Renal cortex interstitium (tissue), 11 donors: ENCODE results near the gene LRR1. TPM values are rescaled to one million over a fixed set of nuclear protein-coding genes. Genes with fewer than 3 reads are reported as not detected.
"Not testable (repeated sequence)": the region's sequence is repeated elsewhere in the genome, so short reads cannot be mapped to it uniquely, and the experiment has no call there.

ENCODE experiments used
- DNase-seq, 11 donors: peaks; one replicate each; pipeline ENCODE4 v3.0.0-alpha.2; 2013; ENCODE audit warnings: low read depth in 9 of 11, low spot score in 4 of 11; ENCODE audit errors: extremely low read depth in 1 of 11
- polyA plus RNA-seq, 3 donors: library from polyadenylated mRNA; unstranded; fragments of 120-200 nt; gene quantifications; one replicate each; pipeline ENCODE4 v1.2.1, GENCODE V29; 2013; ENCODE audit not compliant: insufficient read length in 3 of 3

The LRR1 gene
- polyA plus RNA-seq, 3 donors: 10.4 to 15.6 (median 13.8) TPM

DNA sequence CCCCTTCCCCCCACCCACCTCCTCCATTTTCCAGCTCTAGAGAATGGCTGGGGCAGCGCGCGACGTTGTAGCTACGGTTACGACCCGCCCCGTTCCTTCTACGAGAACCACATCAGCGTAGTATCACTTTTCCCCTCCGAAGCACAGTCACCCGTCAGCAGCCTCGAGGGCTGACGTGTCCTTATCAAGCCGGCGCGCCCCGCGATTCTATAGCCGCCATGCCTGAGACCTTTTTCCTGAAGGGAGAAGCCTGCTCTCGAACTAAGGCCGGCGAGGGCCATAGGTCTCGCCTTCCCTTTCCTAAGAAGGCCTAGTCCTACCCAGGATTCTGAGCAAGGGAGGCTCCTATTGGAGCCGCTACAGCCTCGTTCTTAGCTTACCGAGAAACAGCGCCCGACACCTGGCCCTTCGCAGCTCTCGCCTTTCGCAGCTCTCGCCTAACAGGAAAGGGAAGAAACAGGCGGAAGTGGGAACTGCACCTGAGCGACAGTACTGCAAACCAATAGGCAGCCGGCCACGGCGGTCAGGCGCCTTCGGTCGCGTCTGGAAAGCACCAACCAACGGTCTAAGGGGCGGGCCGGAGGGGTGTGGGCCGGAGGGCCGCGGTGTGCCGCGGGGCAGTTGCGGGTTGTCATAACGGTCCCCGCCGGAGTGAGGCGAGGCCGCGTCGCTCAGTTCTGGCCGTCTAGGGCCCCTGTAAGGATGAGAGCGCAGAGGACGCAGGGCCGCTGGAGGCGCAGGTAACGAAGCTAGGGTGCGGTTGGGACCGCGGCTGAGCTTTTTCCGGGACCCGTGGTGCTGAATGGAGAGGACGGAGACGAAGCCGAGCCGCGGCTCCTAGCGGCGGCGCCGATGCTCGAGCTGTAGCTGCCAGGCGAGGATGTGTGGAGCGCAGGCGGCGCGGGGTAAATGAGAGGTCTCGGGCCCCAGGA lies 21.7 kb downstream of the LRR1 start, which contains the start of the genes MGAT2 and RPL36AL:
TSS of gene MGAT2 (plus strand) at position 618 of the 932 bp plus-strand sequence. CDS start 470 bp downstream, outside the sequence.
TSS of gene RPL36AL (minus strand) at position 445 of the 932 bp plus-strand sequence. CDS start 1,522 bp downstream, outside the sequence.
- peak; percentile 95 to 98 (median 97) for DNase-seq

DNA sequence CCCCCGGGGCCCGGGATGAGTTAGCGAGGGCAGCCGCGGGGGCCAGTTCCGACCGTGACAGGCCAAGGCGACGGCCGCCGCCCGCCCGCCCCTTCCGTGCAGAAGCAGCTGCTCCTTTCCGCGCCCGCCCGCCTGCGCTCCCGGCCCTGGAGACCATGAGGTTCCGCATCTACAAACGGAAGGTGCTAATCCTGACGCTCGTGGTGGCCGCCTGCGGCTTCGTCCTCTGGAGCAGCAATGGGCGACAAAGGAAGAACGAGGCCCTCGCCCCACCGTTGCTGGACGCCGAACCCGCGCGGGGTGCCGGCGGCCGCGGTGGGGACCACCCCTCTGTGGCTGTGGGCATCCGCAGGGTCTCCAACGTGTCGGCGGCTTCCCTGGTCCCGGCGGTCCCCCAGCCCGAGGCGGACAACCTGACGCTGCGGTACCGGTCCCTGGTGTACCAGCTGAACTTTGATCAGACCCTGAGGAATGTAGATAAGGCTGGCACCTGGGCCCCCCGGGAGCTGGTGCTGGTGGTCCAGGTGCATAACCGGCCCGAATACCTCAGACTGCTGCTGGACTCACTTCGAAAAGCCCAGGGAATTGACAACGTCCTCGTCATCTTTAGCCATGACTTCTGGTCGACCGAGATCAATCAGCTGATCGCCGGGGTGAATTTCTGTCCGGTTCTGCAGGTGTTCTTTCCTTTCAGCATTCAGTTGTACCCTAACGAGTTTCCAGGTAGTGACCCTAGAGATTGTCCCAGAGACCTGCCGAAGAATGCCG lies 22.6 kb downstream of the LRR1 start:
- DNase-seq: peak in 6 of 11 donors; percentile 33 to 64 (median 56)

DNA sequence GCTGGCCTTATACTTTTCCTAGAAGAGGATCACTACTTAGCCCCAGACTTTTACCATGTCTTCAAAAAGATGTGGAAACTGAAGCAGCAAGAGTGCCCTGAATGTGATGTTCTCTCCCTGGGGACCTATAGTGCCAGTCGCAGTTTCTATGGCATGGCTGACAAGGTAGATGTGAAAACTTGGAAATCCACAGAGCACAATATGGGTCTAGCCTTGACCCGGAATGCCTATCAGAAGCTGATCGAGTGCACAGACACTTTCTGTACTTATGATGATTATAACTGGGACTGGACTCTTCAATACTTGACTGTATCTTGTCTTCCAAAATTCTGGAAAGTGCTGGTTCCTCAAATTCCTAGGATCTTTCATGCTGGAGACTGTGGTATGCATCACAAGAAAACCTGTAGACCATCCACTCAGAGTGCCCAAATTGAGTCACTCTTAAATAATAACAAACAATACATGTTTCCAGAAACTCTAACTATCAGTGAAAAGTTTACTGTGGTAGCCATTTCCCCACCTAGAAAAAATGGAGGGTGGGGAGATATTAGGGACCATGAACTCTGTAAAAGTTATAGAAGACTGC lies 23.4 kb downstream of the LRR1 start:
- DNase-seq: no peak

GRCh38 chr14:49623387-49623786 lies 24.6 kb downstream of the LRR1 start:
- no peak for DNase-seq

DNA sequence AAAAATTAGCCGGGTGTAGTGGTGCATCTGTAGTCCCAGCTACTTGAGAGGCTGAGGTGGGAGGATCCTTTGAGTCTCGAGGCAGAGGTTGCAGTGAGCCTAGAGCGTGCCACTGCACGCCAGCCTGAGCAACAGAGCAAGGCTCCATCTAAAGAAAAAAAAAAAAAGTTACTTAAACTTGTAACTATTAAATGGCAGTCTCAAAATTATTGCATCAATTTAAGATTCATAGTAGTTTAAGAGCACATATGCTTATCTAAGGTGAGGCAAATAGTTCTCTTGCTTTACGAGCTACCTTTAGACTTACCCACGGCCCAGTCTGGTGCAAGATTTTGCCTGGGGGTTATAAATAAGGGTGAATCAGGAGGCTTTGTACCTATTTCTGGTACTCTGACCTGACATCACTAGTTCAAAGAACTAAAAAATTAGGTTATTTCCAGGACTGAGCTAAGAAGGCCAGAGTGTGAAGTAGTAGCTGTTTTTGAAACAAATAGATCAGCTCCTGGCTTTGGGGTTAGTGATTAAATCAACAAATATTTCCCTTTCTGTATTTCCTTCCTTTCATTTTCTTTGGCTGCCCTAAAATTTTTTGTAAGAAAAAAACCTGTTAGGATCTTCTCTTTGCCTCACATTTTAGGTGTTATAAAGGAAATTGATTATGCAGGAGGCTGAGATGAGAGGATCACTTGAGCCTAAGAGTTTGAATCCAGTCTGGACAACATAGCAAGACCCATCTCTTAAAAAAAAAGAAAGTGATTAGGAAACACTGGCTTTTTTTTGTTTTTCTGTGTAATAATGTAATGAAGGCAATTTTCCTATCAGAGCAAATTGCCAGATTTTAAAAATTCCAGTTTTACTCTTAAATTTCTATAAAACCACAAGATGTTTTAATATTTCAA lies 25.4 kb downstream of the LRR1 start:
- DNase-seq: no peak

DNA sequence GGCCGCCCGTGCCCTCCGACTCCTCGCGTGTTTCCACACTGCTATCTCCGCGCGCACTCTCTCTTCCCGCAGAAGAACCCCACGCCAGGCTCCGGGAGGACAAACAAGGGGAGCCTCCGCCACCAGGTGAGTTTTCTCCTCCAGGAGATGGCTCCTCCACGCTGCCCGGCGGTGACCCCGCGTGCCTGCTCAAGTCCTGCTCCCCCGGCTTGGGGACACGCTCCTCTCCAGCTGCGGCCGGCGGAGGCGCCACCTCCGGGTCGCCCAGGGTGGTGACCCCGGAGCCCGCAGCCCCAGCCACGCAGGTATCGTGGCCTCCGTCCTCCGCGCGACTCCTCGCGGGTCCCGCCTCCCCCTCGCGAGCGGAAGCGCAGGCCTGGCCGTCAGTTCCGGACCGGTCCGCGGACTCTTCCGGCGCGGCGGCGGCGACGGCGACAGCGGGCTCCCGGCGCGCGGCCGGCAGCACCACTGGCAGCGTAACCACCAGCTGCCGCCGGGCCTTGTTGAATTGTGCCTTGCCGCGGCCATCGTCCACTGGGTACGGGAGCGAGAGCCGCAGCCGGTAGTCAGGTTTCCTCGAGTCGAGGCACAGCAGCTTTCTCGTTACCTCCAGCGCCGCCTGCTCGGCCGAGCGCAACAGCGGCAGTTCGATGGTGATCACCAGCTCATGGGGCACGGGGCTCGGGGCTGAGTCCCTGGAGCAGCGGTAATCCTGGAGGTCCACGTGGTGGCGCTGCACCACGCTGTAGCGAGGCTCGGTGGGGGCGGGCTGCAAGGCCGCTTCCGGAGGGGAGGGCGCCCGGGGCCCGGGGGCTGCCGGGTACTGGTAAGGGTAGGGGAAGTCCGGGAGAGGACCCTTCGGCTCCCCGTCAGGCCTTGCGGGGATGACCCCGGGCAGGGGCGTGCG lies 35.2 kb downstream of the LRR1 start:
- peak; percentile 86 to 94 (median 93) for DNase-seq

DNA sequence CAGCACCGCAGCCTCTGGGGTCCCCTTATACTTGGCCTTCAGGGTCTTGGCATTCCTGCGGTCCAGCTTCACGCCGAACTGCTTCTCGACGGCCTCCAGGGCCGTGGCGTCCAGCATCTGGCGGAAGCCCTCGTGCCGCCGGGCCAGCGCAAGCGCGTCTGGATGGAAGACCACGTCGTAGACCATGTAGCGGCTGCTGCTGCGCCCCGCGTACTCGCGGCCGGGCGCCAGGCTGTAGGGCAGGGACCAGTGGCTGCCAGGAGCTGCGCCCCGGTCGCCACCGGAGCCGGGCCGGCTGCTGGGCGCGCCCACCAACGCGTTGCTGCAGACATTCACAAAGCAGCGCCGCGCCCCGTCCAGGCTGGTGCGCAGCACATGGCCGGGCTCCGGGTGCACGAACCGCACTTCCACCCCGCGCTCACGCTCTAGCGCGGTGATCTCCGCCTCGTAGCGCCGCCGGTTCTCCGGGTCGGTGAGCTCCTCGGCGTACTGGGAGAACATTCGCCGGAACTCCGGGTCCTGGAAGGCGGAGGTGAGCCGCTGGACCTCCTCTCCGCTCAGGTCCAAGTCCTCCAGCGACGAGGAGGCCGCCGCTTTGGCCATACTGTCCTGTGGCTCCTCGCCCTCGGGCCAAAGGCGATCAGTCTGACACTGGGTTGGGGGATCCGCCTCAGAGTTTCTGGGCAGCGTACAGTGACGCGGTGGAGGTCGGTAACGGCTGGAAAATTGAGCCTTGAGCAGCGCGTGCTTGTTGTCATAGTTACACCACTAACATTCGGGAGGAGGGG lies 36.0 kb downstream of the LRR1 start, which contains the start of gene DNAAF2:
TSS of gene DNAAF2 (minus strand) at position 698 of the 788 bp plus-strand sequence. CDS start at position 603, 95 bp downstream.
- peak; percentile 60 to 87 (median 79) for DNase-seq

DNA sequence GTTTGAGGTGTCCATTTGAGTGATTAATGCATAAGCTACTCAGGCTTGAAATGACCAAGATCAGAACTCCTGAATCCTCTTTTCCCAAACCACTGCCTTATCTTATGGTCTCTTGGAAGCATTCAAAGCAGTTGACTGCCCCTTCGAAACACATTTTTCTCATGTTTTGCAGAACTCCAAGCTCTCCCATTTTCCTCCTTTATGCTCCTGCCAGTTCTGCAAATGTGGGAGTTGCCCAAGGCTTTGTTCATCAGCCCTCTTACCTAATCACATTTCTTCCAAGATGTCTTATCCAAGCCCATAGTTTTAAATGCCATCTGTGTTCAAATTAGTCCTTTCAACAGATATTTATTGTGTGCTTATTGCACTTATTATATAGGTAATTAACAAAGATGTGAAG lies 38.1 kb downstream of the LRR1 start:
- no peak for DNase-seq

GRCh38 chr14:49637534-49638078 lies 38.9 kb downstream of the LRR1 start:
- no peak for DNase-seq

- no peak for DNase-seq
These were observed 42.0 kb downstream of the LRR1 start for GRCh38 chr14:49640540-49641417.

DNA sequence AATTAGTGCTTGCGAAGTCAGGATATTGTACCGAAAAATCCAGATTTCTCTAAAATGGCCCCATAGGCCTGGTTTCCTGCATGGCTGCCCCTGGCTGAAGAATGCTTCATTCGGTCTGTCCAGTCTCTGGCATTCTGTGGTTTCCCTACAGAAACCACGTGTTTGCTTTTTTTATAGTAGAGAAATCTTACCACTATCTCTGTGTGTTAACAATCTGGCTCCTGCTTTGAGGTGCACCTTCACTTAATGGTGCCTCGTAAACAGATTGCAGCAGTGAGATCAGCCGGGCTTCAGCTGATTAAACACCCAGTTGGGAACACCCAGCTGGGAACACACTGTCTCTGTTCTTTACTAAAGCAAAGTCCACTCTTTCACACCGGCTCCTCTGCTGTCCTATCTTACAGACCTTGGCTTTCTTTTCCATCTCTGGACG lies 43.0 kb downstream of the LRR1 start:
- no peak for DNase-seq

- no peak for DNase-seq
These were observed 43.4 kb downstream of the LRR1 start for GRCh38 chr14:49642163-49642562.

DNA sequence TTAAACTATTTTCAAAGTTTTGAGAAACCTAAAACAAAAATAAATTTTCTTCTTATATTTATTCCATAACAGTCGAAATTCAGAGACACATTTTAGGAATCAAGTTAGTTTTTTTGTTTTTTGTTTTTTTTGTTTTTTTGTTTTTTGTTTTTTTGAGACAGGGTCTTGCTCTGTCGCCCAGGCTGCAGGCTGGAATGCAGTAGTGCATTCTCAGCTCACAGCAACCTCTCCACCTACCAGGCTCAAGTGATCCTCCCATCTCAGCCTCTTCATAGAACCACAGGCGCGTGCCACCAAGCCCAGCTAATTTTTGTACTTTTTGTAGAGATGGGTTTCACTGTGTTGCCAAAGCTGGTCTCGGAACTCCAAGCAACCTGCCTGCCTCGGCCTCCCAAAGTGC lies 54.8 kb downstream of the LRR1 start:
- DNase-seq: no peak

DNA sequence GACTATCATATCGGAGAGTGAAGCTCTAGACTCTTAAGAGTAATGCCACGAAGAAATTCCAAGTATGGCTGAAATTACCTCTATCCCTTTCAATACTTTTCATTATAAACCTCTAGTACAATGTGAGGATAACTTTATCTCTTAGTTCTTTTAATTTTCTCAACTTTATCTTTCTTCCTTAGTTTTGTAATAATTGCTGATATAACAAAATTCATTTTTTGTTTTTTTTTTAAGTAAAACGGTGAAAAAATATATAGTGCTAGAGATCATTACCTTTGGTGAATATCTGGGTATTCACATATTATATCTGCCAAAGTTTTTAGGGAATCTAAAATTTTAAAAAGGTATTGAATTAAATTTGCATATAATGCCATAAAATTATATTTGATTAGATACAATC lies 55.8 kb downstream of the LRR1 start:
- DNase-seq: no peak

- DNase-seq: not testable (repeated sequence)
These were observed 58.8 kb downstream of the LRR1 start for GRCh38 chr14:49657500-49657899.
